Stimulated activated CD8-positive, alpha-beta memory T cell treated with anti-CD3 and anti-CD28 coated beads, Interleukin-4, amount 100 ng/mL, for 1 hour (primary cell): ENCODE results near the gene TTC16.
"Not testable (repeated sequence)": the region's sequence is repeated elsewhere in the genome, so short reads cannot be mapped to it uniquely, and the experiment has no call there.

Source experiments
- DNase-seq, 2 donors: peaks; one replicate each; pipeline ENCODE4 v3.0.0-alpha.2; 2020; ENCODE audit warnings: low read depth in 2 of 2, low spot score in 1 of 2

Gene TTC16

DNA sequence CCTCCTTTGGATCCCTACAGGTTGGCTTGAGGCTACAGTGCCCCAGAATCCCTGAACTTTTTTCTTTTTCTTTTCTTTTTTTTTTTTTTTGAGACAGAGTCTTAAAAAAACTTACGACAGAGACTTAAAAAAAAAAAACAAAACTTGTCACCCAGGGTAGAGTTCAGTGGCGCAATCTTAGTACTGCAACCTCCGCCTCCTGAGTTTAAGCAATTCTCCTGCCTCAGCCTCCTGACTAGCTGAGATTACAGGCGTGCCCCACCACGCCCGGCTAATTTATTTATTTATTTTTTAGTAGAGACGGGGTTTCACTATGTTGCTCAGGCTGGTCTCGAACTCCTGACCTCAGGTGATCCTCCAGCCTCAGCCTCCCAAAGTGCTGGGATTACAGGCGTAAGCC is 65.0 kb downstream of the TTC16 start:
- not testable (repeated sequence) for DNase-seq
